WERI-Rb-1 (cell line): ENCODE results near the gene RGS6.

Source experiments
- DNase-seq: peaks from one replicate; pipeline ENCODE4 v3.0.0-alpha.2; 2020
- H3K27ac ChIP-seq: fragments of 250-450 bp; sonication (Bioruptor Pico); 2 replicates; pipeline ENCODE4 v1.5.1; 2020; ENCODE audit warnings: mild to moderate bottlenecking, moderate library complexity
- H3K27me3 ChIP-seq: fragments of 250-450 bp; sonication (Bioruptor Pico); 2 replicates; pipeline ENCODE4 v1.5.1; 2021; ENCODE audit warnings: mild to moderate bottlenecking, low read depth, moderate library complexity; ENCODE audit not compliant: insufficient read depth, severe bottlenecking
- H3K36me3 ChIP-seq: fragments of 250-450 bp; sonication (Bioruptor Pico); 2 replicates; pipeline ENCODE4 v1.5.1; 2020; ENCODE audit warnings: mild to moderate bottlenecking, moderate library complexity
- H3K4me3 ChIP-seq: 2 replicates; pipeline ENCODE4 v1.5.1; 2011; ENCODE audit warnings: low read depth, mild to moderate bottlenecking, control low read depth, low read length
- H3K9me3 ChIP-seq: fragments of 250-450 bp; sonication (Bioruptor Pico); 2 replicates; pipeline ENCODE4 v1.5.1; 2021; ENCODE audit warnings: mild to moderate bottlenecking, moderate library complexity; ENCODE audit not compliant: severe bottlenecking
- TF ChIP-seq, protein P1 (sequence below): IDR thresholded peaks from 2 replicates; pipeline ENCODE4 v1.5.1; 2011; ENCODE audit warnings: low read depth, mild to moderate bottlenecking, control low read depth, inconsistent platforms, low read length

RGS6 gene

DNA sequence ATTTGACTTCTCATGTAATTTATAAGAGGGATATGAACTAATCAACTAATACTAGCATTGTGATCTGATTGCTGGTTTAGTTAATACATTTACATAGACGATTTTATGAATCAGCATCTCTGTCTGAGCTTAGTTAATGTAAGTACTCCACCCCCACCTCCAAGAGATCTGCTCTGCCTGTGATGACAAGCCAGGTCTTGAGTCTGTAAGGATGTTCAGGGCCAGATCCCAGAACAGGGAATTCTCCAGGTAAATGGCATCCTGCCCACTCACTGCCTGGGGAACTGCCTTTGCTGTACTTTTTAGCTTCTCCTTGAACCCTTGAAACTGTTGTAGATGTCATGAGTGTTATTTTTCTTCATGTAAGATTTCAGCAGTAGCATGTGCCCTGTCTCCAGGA, 289.8 kb downstream of the RGS6 start:
- no peak overlapping the region for H3K4me3 ChIP-seq
- TF ChIP-seq, protein P1, sequence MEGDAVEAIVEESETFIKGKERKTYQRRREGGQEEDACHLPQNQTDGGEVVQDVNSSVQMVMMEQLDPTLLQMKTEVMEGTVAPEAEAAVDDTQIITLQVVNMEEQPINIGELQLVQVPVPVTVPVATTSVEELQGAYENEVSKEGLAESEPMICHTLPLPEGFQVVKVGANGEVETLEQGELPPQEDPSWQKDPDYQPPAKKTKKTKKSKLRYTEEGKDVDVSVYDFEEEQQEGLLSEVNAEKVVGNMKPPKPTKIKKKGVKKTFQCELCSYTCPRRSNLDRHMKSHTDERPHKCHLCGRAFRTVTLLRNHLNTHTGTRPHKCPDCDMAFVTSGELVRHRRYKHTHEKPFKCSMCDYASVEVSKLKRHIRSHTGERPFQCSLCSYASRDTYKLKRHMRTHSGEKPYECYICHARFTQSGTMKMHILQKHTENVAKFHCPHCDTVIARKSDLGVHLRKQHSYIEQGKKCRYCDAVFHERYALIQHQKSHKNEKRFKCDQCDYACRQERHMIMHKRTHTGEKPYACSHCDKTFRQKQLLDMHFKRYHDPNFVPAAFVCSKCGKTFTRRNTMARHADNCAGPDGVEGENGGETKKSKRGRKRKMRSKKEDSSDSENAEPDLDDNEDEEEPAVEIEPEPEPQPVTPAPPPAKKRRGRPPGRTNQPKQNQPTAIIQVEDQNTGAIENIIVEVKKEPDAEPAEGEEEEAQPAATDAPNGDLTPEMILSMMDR: no peak
- no peaks in the 10 kb centered on the region for H3K36me3 ChIP-seq
- H3K27ac ChIP-seq: no peak overlapping the region
- no peaks in the 10 kb centered on the region for H3K27me3 ChIP-seq
- DNase-seq: no peak
- no peaks in the 10 kb centered on the region for H3K9me3 ChIP-seq

DNA sequence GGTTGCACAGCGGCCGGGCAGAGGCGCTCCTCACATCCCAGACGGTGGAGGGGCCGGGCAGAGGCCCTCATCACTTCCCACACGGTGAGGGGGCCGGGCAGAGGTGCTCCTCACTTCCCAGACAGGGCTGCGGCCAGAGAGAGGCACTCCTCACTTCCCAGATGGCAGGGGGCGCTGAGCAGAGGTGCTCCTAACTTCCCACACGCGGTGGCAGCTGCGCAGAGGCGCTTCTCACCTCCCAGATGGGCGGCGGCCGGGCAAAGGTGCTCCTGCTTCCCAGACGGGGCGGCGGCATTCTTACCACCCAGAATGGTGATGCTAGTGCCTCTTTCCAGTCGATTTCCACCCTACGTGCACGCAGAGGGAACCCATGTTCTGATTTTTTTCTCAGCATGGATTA, 304.4 kb downstream of the RGS6 start:
- Histone ChIP-seq H3K27me3 (no peaks in the 10 kb centered on the region), H3K4me3 (no peak overlapping the region), H3K27ac (no peak overlapping the region), H3K9me3 (no peaks in the 10 kb centered on the region), H3K36me3 (no peaks in the 10 kb centered on the region)
- TF ChIP-seq, protein P1: no peak
- DNase-seq: no peak

GRCh38 chr14:72237722-72238666, 305.8 kb downstream of the RGS6 start:
- Histone ChIP-seq H3K36me3 (no peaks in the 10 kb centered on the region), H3K27me3 (no peaks in the 10 kb centered on the region), H3K9me3 (no peaks in the 10 kb centered on the region), H3K27ac (no peak overlapping the region), H3K4me3 (no peak overlapping the region)
- TF ChIP-seq, protein P1: no peak
- DNase-seq: no peak

GRCh38 chr14:72243309-72244293, 311.4 kb downstream of the RGS6 start:
- Histone ChIP-seq H3K4me3 (no peak overlapping the region), H3K36me3 (no peaks in the 10 kb centered on the region), H3K27ac (no peak overlapping the region), H3K27me3 (no peaks in the 10 kb centered on the region), H3K9me3 (no peaks in the 10 kb centered on the region)
- DNase-seq: no peak
- TF ChIP-seq, protein P1: no peak

DNA sequence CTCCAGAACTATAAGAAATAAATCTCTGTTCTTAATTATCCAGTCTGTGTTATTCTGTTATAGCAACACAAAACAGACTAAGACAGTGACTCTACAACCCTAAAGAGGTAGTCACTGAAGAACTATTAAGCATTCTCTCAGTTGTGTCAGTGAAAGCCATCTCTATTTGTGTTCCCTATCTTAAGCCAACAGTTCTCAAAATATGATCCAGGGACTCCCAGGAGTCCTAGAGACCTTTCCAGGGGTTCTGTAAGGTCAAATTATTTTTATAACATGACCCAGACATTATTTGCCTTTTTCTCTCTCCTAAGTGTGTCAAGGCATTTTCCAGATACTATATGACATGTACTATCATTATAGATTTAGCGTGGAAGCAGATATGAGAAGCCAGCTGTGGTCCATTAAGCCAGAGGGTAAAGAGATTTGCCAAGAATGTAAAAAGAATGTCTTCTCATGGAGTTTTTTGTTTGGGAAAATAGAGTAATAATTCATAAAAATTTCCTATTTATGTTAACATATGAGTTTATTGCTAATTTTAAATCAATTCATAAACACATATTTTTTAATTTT, 315.8 kb downstream of the RGS6 start:
- DNase-seq: no peak
- TF ChIP-seq, protein P1: no peak
- H3K27ac ChIP-seq: no peak overlapping the region
- no peaks in the 10 kb centered on the region for H3K36me3 ChIP-seq
- no peaks in the 10 kb centered on the region for H3K27me3 ChIP-seq
- H3K4me3 ChIP-seq: no peak overlapping the region
- H3K9me3 ChIP-seq: no peaks in the 10 kb centered on the region
